Measurements from ENCODE around the gene PSMD9.

The PSMD9 gene

DNA sequence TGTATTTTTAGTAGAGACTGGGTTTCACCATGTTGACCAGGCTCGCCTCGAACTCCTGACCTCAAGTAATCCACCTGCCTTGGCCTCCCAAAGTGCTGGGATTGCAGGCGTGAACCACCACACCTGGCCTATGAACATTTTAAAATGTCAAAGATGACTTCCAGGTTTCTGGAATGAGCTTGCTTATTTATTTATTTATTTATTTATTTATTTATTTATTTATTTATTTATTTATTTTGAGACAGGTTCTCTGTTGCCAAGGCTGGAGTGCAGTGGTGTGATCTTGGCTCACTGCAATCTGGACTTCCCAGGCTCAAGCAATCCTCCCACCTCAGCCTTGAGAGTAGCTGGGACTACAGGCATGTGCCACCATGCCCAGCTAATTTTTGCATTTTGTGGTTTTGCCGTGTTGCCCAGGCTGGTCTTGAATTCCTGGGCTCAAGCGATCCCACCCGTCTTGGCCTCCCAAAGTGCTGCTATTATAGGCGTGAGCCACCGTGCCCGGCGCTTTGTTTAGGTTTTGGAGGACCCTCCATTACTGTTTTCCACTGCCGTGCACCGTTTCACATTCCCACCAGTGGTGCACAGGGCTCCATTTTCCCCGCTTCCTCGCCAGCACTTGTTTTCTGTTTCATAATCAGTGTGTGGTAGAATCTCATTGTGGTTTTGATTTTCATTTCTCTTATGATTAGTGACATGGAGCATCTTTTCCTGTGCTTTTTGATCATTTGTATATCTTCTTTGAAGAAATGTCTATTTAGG, 23.4 kb downstream of the PSMD9 start:
- Histone ChIP-seq H3K4me3 (ENCODE audit: low read length in 2 of 2) (peak overlapping the region in 1 of 2 donors; percentile 16), H2BK5ac (ENCODE audit: low read length) (no peak overlapping the region), H2AFZ (ENCODE audit: low read length) (no peak overlapping the region), H3K79me1 (ENCODE audit: low read depth, low read length) (no peaks in the 10 kb centered on the region), H3K4me1 (ENCODE audit: control insufficient read depth in 2 of 2, insufficient read depth in 1 of 2, low read depth in 1 of 2, low read length in 2 of 2) (peaks cover 8 to 14% of the 10 kb centered on the region in 2 donors), H3K18ac (ENCODE audit: low read length) (no peak overlapping the region), H2AK5ac (ENCODE audit: low read depth, low read length) (no peak overlapping the region), H4K91ac (ENCODE audit: low read depth, low read length, poor library complexity) (no peak overlapping the region), H3K27me3 (ENCODE audit: control insufficient read depth in 3 of 3, insufficient read depth in 3 of 3, low read depth in 1 of 3, low read length in 3 of 3) (no peaks in the 10 kb centered on the region), H2BK15ac (ENCODE audit: low read length) (no peak overlapping the region), H3K9ac (ENCODE audit: low read depth, low read length, poor library complexity) (no peak overlapping the region), H3K4me2 (ENCODE audit: insufficient read depth, low read length, poor library complexity, severe bottlenecking) (no peak overlapping the region), H3K14ac (ENCODE audit: low read length) (no peak overlapping the region), H3K36me3 (replicated peaks in 1 of 2; ENCODE audit: control insufficient read depth in 2 of 2, insufficient read depth in 2 of 2, low read length in 2 of 2) (peaks cover 11 to 48% of the 10 kb centered on the region in 2 donors), H2BK120ac (ENCODE audit: low read depth, low read length) (no peak overlapping the region), H3K27ac (replicated peaks; ENCODE audit: low read length) (no peak overlapping the region), H4K8ac (ENCODE audit: low read depth, low read length) (no peak overlapping the region), H3K9me3 (replicated peaks in 1 of 2; ENCODE audit: control insufficient read depth in 2 of 2, insufficient read depth in 1 of 2, low read depth in 1 of 2, low read length in 2 of 2) (peaks cover 0 to 4% of the 10 kb centered on the region in 2 donors), H3K4ac (ENCODE audit: low read length) (no peak overlapping the region), H2BK12ac (ENCODE audit: low read length) (no peak overlapping the region), H3K23ac (ENCODE audit: low read depth, low read length, poor library complexity) (peak overlapping the region; percentile 65)
- no peak for DNase-seq (ENCODE audit: low spot score)
- no CpG with 5 or more reads among the region's 14 CpGs for WGBS, 2 donors (ENCODE audit: extremely low coverage in 2 of 2, insufficient read length in 2 of 2, insufficient replicate concordance in 1 of 2)

GRCh38 chr12:121915841-121916321, 27.3 kb downstream of the PSMD9 start:
- peaks cover 3 to 35% of the 10 kb centered on the region in 2 donors for H3K36me3 ChIP-seq (replicated peaks in 1 of 2; ENCODE audit: control insufficient read depth in 2 of 2, insufficient read depth in 2 of 2, low read length in 2 of 2)
- no peak overlapping the region for H3K14ac ChIP-seq (ENCODE audit: low read length)
- H3K9me3 ChIP-seq (replicated peaks in 1 of 2; ENCODE audit: control insufficient read depth in 2 of 2, insufficient read depth in 1 of 2, low read depth in 1 of 2, low read length in 2 of 2) = peaks cover 0 to 4% of the 10 kb centered on the region in 2 donors
- DNase-seq (ENCODE audit: low spot score) = peak; percentile 72
- no peak overlapping the region for H3K4me2 ChIP-seq (ENCODE audit: insufficient read depth, low read length, poor library complexity, severe bottlenecking)
- H2BK12ac ChIP-seq (ENCODE audit: low read length) = no peak overlapping the region
- no peak overlapping the region for H3K4me3 ChIP-seq (ENCODE audit: low read length in 2 of 2)
- H2BK120ac ChIP-seq (ENCODE audit: low read depth, low read length) = no peak overlapping the region
- H3K9ac ChIP-seq (ENCODE audit: low read depth, low read length, poor library complexity) = no peak overlapping the region
- no peak overlapping the region for H3K4ac ChIP-seq (ENCODE audit: low read length)
- H3K23ac ChIP-seq (ENCODE audit: low read depth, low read length, poor library complexity) = no peak overlapping the region
- no peak overlapping the region for H2BK5ac ChIP-seq (ENCODE audit: low read length)
- WGBS, 2 donors (ENCODE audit: extremely low coverage in 2 of 2, insufficient read length in 2 of 2, insufficient replicate concordance in 1 of 2) = no CpG with 5 or more reads among the region's 5 CpGs
- peak overlapping the region; percentile 44 for H3K27ac ChIP-seq (replicated peaks; ENCODE audit: low read length)
- H3K79me1 ChIP-seq (ENCODE audit: low read depth, low read length) = peaks cover 4% of the 10 kb centered on the region
- no peaks in the 10 kb centered on the region for H3K27me3 ChIP-seq (ENCODE audit: control insufficient read depth in 3 of 3, insufficient read depth in 3 of 3, low read depth in 1 of 3, low read length in 3 of 3)
- H3K18ac ChIP-seq (ENCODE audit: low read length) = no peak overlapping the region
- no peak overlapping the region for H2BK15ac ChIP-seq (ENCODE audit: low read length)
- H4K91ac ChIP-seq (ENCODE audit: low read depth, low read length, poor library complexity) = no peak overlapping the region
- peaks cover 11 to 14% of the 10 kb centered on the region in 2 donors for H3K4me1 ChIP-seq (ENCODE audit: control insufficient read depth in 2 of 2, insufficient read depth in 1 of 2, low read depth in 1 of 2, low read length in 2 of 2)
- H2AK5ac ChIP-seq (ENCODE audit: low read depth, low read length) = no peak overlapping the region
- H4K8ac ChIP-seq (ENCODE audit: low read depth, low read length) = no peak overlapping the region
- peak overlapping the region; percentile 25 for H2AFZ ChIP-seq (ENCODE audit: low read length)

DNA sequence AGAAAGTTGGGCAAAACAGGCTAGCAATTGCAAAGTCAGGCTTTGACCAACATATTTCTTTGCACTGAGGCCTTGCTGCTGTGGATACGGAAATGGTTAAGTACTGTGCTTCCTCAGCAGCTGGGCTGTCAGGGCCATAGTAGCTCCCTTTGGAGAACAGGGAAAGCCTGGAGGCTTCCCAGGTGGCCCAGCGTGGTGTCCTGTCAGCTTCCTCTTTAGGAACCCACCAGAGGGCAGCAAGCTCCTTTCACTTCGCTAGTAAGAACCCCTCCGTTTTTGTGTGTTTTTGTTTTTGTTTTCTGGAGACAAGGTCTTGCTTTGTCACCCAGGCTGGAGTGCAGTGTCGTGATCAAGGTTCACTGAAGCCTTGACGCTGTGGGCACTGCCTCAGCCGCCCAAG, 28.1 kb downstream of the PSMD9 start:
- Histone ChIP-seq H2BK12ac (ENCODE audit: low read length) (no peak overlapping the region), H3K36me3 (replicated peaks in 1 of 2; ENCODE audit: control insufficient read depth in 2 of 2, insufficient read depth in 2 of 2, low read length in 2 of 2) (peaks cover 3 to 27% of the 10 kb centered on the region in 2 donors), H3K9ac (ENCODE audit: low read depth, low read length, poor library complexity) (no peak overlapping the region), H3K79me1 (ENCODE audit: low read depth, low read length) (peaks cover 4% of the 10 kb centered on the region), H3K4me1 (ENCODE audit: control insufficient read depth in 2 of 2, insufficient read depth in 1 of 2, low read depth in 1 of 2, low read length in 2 of 2) (peaks cover 11 to 14% of the 10 kb centered on the region in 2 donors), H2BK120ac (ENCODE audit: low read depth, low read length) (no peak overlapping the region), H4K8ac (ENCODE audit: low read depth, low read length) (no peak overlapping the region), H2BK5ac (ENCODE audit: low read length) (no peak overlapping the region), H3K4ac (ENCODE audit: low read length) (no peak overlapping the region), H3K18ac (ENCODE audit: low read length) (no peak overlapping the region), H3K4me2 (ENCODE audit: insufficient read depth, low read length, poor library complexity, severe bottlenecking) (no peak overlapping the region), H3K9me3 (replicated peaks in 1 of 2; ENCODE audit: control insufficient read depth in 2 of 2, insufficient read depth in 1 of 2, low read depth in 1 of 2, low read length in 2 of 2) (peaks cover 0 to 4% of the 10 kb centered on the region in 2 donors), H2BK15ac (ENCODE audit: low read length) (no peak overlapping the region), H3K27ac (replicated peaks; ENCODE audit: low read length) (no peak overlapping the region), H3K23ac (ENCODE audit: low read depth, low read length, poor library complexity) (no peak overlapping the region), H3K27me3 (ENCODE audit: control insufficient read depth in 3 of 3, insufficient read depth in 3 of 3, low read depth in 1 of 3, low read length in 3 of 3) (no peaks in the 10 kb centered on the region), H3K4me3 (ENCODE audit: low read length in 2 of 2) (no peak overlapping the region), H2AFZ (ENCODE audit: low read length) (no peak overlapping the region), H4K91ac (ENCODE audit: low read depth, low read length, poor library complexity) (no peak overlapping the region), H3K14ac (ENCODE audit: low read length) (no peak overlapping the region), H2AK5ac (ENCODE audit: low read depth, low read length) (no peak overlapping the region)
- WGBS, 2 donors (ENCODE audit: extremely low coverage in 2 of 2, insufficient read length in 2 of 2, insufficient replicate concordance in 1 of 2) = no CpG with 5 or more reads among the region's 7 CpGs
- no peak for DNase-seq (ENCODE audit: low spot score)

DNA sequence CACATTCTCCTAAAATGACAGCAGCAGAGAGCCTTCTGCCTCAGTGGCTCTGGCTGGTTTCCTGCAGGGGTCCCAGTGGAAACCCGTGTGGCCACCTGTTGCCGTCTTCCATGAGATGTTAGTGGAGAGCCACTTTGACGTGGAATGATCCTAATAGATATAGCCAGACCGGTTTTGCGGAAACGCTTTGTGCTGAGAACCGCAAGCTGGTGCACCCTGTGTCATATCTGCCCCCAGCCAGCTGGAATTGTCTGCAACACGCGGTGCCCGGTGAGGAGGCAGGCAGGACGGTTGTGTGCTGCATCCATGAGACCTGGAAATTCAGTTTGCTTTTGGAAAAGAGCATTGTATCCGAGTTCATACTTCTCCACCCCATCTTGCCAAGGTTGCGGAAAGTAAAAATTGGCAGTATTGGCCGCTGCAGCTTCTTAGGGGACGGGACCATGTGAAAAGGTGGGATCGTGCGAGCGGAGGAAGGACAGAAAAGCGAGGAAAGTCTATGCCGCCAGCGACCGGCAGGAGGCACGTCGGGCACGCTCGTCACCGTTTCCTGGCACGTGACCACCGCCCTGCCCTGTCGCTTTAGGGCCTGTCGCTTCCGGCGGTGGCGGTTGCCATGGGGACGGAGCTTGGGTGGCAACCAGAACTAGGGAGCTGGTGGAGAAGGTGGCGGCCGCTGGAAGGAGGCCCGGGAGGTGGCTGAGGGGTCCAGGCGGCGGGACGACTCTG, 29.5 kb downstream of the PSMD9 start, which contains the start of gene CFAP251:
CFAP251 (plus strand) TSS at position 643 of the 729 bp plus-strand sequence. CDS start 2,714 bp downstream, outside the sequence.
- peak; percentile 92 for DNase-seq (ENCODE audit: low spot score)
- peak within 1 kb of the TSS; percentile 92 for H3K18ac ChIP-seq (ENCODE audit: low read length)
- H3K23ac ChIP-seq (ENCODE audit: low read depth, low read length, poor library complexity) = peak within 1 kb of the TSS; percentile 10
- H2AFZ ChIP-seq (ENCODE audit: low read length) = no peak within 1 kb of the TSS
- H2BK12ac ChIP-seq (ENCODE audit: low read length) = no peak within 1 kb of the TSS
- peak within 1 kb of the TSS; percentile 68 for H3K9ac ChIP-seq (ENCODE audit: low read depth, low read length, poor library complexity)
- peaks cover 0 to 19% of the 10 kb centered on the region in 2 donors for H3K36me3 ChIP-seq (replicated peaks in 1 of 2; ENCODE audit: control insufficient read depth in 2 of 2, insufficient read depth in 2 of 2, low read length in 2 of 2)
- peak within 1 kb of the TSS in 1 of 2 donors; percentile 73 for H3K4me3 ChIP-seq (ENCODE audit: low read length in 2 of 2)
- H3K14ac ChIP-seq (ENCODE audit: low read length) = peak within 1 kb of the TSS; percentile 56
- H3K4ac ChIP-seq (ENCODE audit: low read length) = peak within 1 kb of the TSS; percentile 95
- no peak within 1 kb of the TSS for H2BK120ac ChIP-seq (ENCODE audit: low read depth, low read length)
- WGBS, 2 donors (ENCODE audit: extremely low coverage in 2 of 2, insufficient read length in 2 of 2, insufficient replicate concordance in 1 of 2) = no CpG with 5 or more reads among the region's 41 CpGs
- peak within 1 kb of the TSS; percentile 30 for H4K91ac ChIP-seq (ENCODE audit: low read depth, low read length, poor library complexity)
- peak within 1 kb of the TSS; percentile 66 for H2BK5ac ChIP-seq (ENCODE audit: low read length)
- no peak within 1 kb of the TSS for H3K27ac ChIP-seq (replicated peaks; ENCODE audit: low read length)
- peak within 1 kb of the TSS; percentile 82 for H4K8ac ChIP-seq (ENCODE audit: low read depth, low read length)
- peak within 1 kb of the TSS; percentile 56 for H2AK5ac ChIP-seq (ENCODE audit: low read depth, low read length)
- H3K9me3 ChIP-seq (replicated peaks in 1 of 2; ENCODE audit: control insufficient read depth in 2 of 2, insufficient read depth in 1 of 2, low read depth in 1 of 2, low read length in 2 of 2) = no peaks in the 10 kb centered on the region
- peak within 1 kb of the TSS; percentile 98 for H2BK15ac ChIP-seq (ENCODE audit: low read length)
- H3K4me2 ChIP-seq (ENCODE audit: insufficient read depth, low read length, poor library complexity, severe bottlenecking) = peak within 1 kb of the TSS; percentile 88
- no peaks in the 10 kb centered on the region for H3K27me3 ChIP-seq (ENCODE audit: control insufficient read depth in 3 of 3, insufficient read depth in 3 of 3, low read depth in 1 of 3, low read length in 3 of 3)
- H3K79me1 ChIP-seq (ENCODE audit: low read depth, low read length) = peaks cover 4% of the 10 kb centered on the region
- H3K4me1 ChIP-seq (ENCODE audit: control insufficient read depth in 2 of 2, insufficient read depth in 1 of 2, low read depth in 1 of 2, low read length in 2 of 2) = peaks cover 11 to 14% of the 10 kb centered on the region in 2 donors

Data from neuronal stem cell (in vitro differentiated cells).